ENCODE results near the gene HPN.

GRCh38 chr19:35059799-35060091 lies 18.2 kb downstream of the HPN start:
- TF ChIP-seq MAX (IDR thresholded peaks at IDR 0.05; ENCODE audit: insufficient read depth, insufficient read length), result no peak
- TF ChIP-seq CTCF (IDR thresholded peaks at IDR 0.05; ENCODE audit: extremely low read depth in 1 of 2, insufficient read depth in 1 of 2, low read depth in 1 of 2, low read length in 2 of 2), result no peak
- TF ChIP-seq POLR2A (IDR thresholded peaks at IDR 0.05; ENCODE audit: low read depth, low read length), result no peak
- TF ChIP-seq EZH2 (IDR thresholded peaks at IDR 0.05; ENCODE audit: borderline replicate concordance, low read depth, low read length, severe bottlenecking), result no peak
- TF ChIP-seq FOS (IDR thresholded peaks at IDR 0.05; ENCODE audit: borderline replicate concordance, insufficient read depth, low read length), result no peak
- TF ChIP-seq MYC (IDR thresholded peaks at IDR 0.05; ENCODE audit: low read depth, low read length), result no peak
